H1 (cell line): ENCODE results near the gene NAV2. TPM values are rescaled to one million over a fixed set of nuclear protein-coding genes. Genes with fewer than 3 reads are reported as not detected.

Source experiments
- CTCF ChIA-PET: fragments of 300-600 bp; sonication (Branson Sonifier 250); formaldehyde crosslinking; loops from one replicate; lab custom pipeline; 2021; ENCODE audit not compliant: partially characterized antibody; lab: Charles Lee
- POLR2A ChIA-PET: fragments of 300-600 bp; sonication (Branson Sonifier 250); formaldehyde crosslinking; loops from one replicate; lab custom pipeline; 2021; ENCODE audit warnings: inconsistent platforms; ENCODE audit not compliant: partially characterized antibody; lab: Charles Lee
- DNase-seq, 2 experiments: peaks; one replicate each; pipeline versions ENCODE4 v3.0.0 to v3.0.0-alpha.2; 2010 to 2022; ENCODE audit warnings: low spot score in 2 of 2, low read depth in 1 of 2, mixed read lengths in 1 of 2
- FAIRE-seq: peaks from 2 replicates; lab custom pipeline; 2011; peaks lifted over from hg19 to GRCh38; lab: Jason Lieb, UNC
- H2AFZ ChIP-seq: 2 replicates; pipeline ENCODE4 v1.8.1; 2012; ENCODE audit warnings: low read length, inconsistent platforms
- H2AK5ac ChIP-seq: 2 replicates; pipeline ENCODE4 v1.6.1; 2013; ENCODE audit warnings: low read depth, low read length
- H2BK120ac ChIP-seq: replicated peaks from 2 replicates; pipeline ENCODE3; 2013; ENCODE audit warnings: low read depth, low read length, inconsistent platforms
- H2BK12ac ChIP-seq: 2 replicates; pipeline ENCODE4 v1.6.1; 2013; ENCODE audit warnings: low read depth, low read length
- H2BK15ac ChIP-seq: 2 replicates; pipeline ENCODE4 v1.6.1; 2013; ENCODE audit warnings: low read length
- H2BK20ac ChIP-seq: 2 replicates; pipeline ENCODE4 v1.6.1; 2013; ENCODE audit warnings: low read length
- H2BK5ac ChIP-seq: 2 replicates; pipeline ENCODE4 v1.6.1; 2013; ENCODE audit warnings: low read depth, low read length
- H3K14ac ChIP-seq: 2 replicates; pipeline ENCODE4 v1.6.1; 2013; ENCODE audit warnings: inconsistent platforms; ENCODE audit not compliant: insufficient read length
- H3K18ac ChIP-seq: 2 replicates; pipeline ENCODE4 v1.6.1; 2013; ENCODE audit warnings: low read length; ENCODE audit errors: extremely low read depth
- H3K23ac ChIP-seq: 2 replicates; pipeline ENCODE4 v1.6.1; 2013; ENCODE audit warnings: inconsistent platforms; ENCODE audit not compliant: insufficient read length
- H3K23me2 ChIP-seq: 2 replicates; pipeline ENCODE4 v1.6.1; 2013; ENCODE audit warnings: low read depth, low read length
- H3K27ac ChIP-seq: 2 replicates; pipeline ENCODE4 v1.6.1; 2011; ENCODE audit warnings: low read depth, low read length, inconsistent platforms
- H3K27me3 ChIP-seq, 4 experiments: replicated peaks in 1 of 4; 1 replicate in 1 of 4; 2 replicates in 3 of 4; pipeline versions ENCODE4 v1.6.1 to v1.8.1; 2011 to 2013; ENCODE audit warnings: low read length in 3 of 4, mild to moderate bottlenecking in 3 of 4, inconsistent platforms in 2 of 4, mixed read lengths in 2 of 4, moderate library complexity in 1 of 4; ENCODE audit not compliant: control insufficient read depth in 3 of 4, insufficient read depth in 3 of 4; ENCODE audit errors: extremely low read depth in 1 of 4
- H3K36me3 ChIP-seq, 4 experiments: 2 replicates each; pipeline versions ENCODE4 v1.6.1 to v1.8.1; 2011 to 2013; ENCODE audit warnings: mild to moderate bottlenecking in 4 of 4, low read length in 3 of 4, moderate library complexity in 2 of 4, control low read depth in 1 of 4, inconsistent platforms in 1 of 4; ENCODE audit not compliant: insufficient read depth in 4 of 4, control insufficient read depth in 2 of 4
- H3K4ac ChIP-seq: replicated peaks from 2 replicates; pipeline ENCODE3; 2013; ENCODE audit warnings: low read length, low read depth, mixed read lengths, inconsistent platforms; ENCODE audit not compliant: insufficient read length
- H3K4me1 ChIP-seq, 4 experiments: replicated peaks in 1 of 4; 1 replicate in 1 of 4; 2 replicates in 3 of 4; pipeline versions ENCODE4 v1.6.1 to v1.8.1; 2011 to 2013; ENCODE audit warnings: low read length in 3 of 4, inconsistent platforms in 2 of 4, mixed read lengths in 1 of 4; ENCODE audit not compliant: insufficient read depth in 4 of 4, control insufficient read depth in 3 of 4
- H3K4me2 ChIP-seq, 2 experiments: 2 replicates each; pipeline versions ENCODE4 v1.6.1 to v1.8.1; 2011 to 2013; ENCODE audit warnings: low read depth in 2 of 2, low read length in 2 of 2, control low read depth in 1 of 2, inconsistent platforms in 1 of 2, mild to moderate bottlenecking in 1 of 2; ENCODE audit not compliant: insufficient read depth in 1 of 2
- H3K4me3 ChIP-seq, 4 experiments: fragments of 200-600, 300-600 bp in 1 of 4; sonication (generic), shearing (Covaris generic), sonication (Bioruptor Twin) in 1 of 4; 2 replicates each; pipeline versions ENCODE4 v1.5.1 to v1.8.1; 2011 to 2016; ENCODE audit warnings: low read length in 4 of 4, low read depth in 3 of 4, control low read depth in 2 of 4, inconsistent platforms in 2 of 4, mild to moderate bottlenecking in 2 of 4, mixed read lengths in 1 of 4, moderate library complexity in 1 of 4; ENCODE audit not compliant: insufficient read depth in 2 of 4; ENCODE audit errors: extremely low read depth in 1 of 4
- H3K56ac ChIP-seq: replicated peaks from 2 replicates; pipeline ENCODE3; 2013; ENCODE audit warnings: low read depth, mild to moderate bottlenecking, mixed read lengths, low read length, inconsistent platforms; ENCODE audit not compliant: insufficient read length
- H3K79me1 ChIP-seq: 2 replicates; pipeline ENCODE4 v1.6.1; 2013; ENCODE audit warnings: low read depth, low read length, control low read depth
- H3K79me2 ChIP-seq, 2 experiments: 2 replicates each; pipeline versions ENCODE4 v1.6.1 to v1.8.1; 2012 to 2013; ENCODE audit warnings: low read length in 2 of 2, mild to moderate bottlenecking in 2 of 2, inconsistent platforms in 1 of 2; ENCODE audit not compliant: insufficient read depth in 2 of 2, control insufficient read depth in 1 of 2
- H3K9ac ChIP-seq, 4 experiments: replicated peaks in 1 of 4; 1 replicate in 1 of 4; 2 replicates in 3 of 4; pipeline versions ENCODE4 v1.6.1 to v1.8.1; 2011 to 2013; ENCODE audit warnings: low read depth in 3 of 4, low read length in 3 of 4, control low read depth in 2 of 4, mild to moderate bottlenecking in 2 of 4, moderate library complexity in 2 of 4, inconsistent platforms in 1 of 4; ENCODE audit errors: extremely low read depth in 1 of 4
- H3K9me3 ChIP-seq, 2 experiments: 2 replicates each; pipeline versions ENCODE4 v1.6.1 to v1.8.1; 2012 to 2013; ENCODE audit warnings: mild to moderate bottlenecking in 2 of 2, moderate library complexity in 2 of 2, control low read depth in 1 of 2, inconsistent platforms in 1 of 2, low read depth in 1 of 2, low read length in 1 of 2, mixed read lengths in 1 of 2; ENCODE audit not compliant: insufficient read depth in 2 of 2
- H4K20me1 ChIP-seq, 2 experiments: replicated peaks in 1 of 2; 2 replicates each; pipeline versions ENCODE3 to v1.8.1; 2011 to 2013; ENCODE audit warnings: inconsistent platforms in 2 of 2, low read length in 2 of 2, mild to moderate bottlenecking in 1 of 2; ENCODE audit not compliant: insufficient read depth in 2 of 2, control insufficient read depth in 1 of 2
- H4K5ac ChIP-seq: 2 replicates; pipeline ENCODE4 v1.6.1; 2013; ENCODE audit warnings: low read length, low read depth, mixed read lengths, inconsistent platforms; ENCODE audit not compliant: insufficient read length
- H4K8ac ChIP-seq: 2 replicates; pipeline ENCODE4 v1.8.0; 2013; ENCODE audit warnings: mild to moderate bottlenecking, moderate library complexity, low read length, inconsistent platforms; ENCODE audit not compliant: insufficient read depth; ENCODE audit errors: extremely low read depth
- H4K91ac ChIP-seq: replicated peaks from 2 replicates; pipeline ENCODE3; 2013; ENCODE audit warnings: low read length, mixed read lengths, inconsistent platforms; ENCODE audit not compliant: insufficient read length
- ATF2 ChIP-seq: IDR thresholded peaks from 2 replicates; pipeline ENCODE4 v1.6.1; 2012; ENCODE audit warnings: low read length, inconsistent platforms
- CBX5 ChIP-seq: fragments of 300-800, 300-1000 bp; sonication (generic); IDR thresholded peaks from 2 replicates; pipeline ENCODE4 v1.7.1; 2016; ENCODE audit warnings: antibody characterized with exemption, low read length, low read depth
- CBX8 ChIP-seq: fragments of 300-800, 300-1000 bp; sonication (generic); IDR thresholded peaks from 2 replicates; pipeline ENCODE4 v1.7.1; 2016; ENCODE audit warnings: low read depth, low read length, borderline replicate concordance
- CHD2 ChIP-seq: IDR thresholded peaks from 2 replicates; pipeline ENCODE4 v1.6.1; 2012; ENCODE audit warnings: low read length, improper control_type of control experiment
- CREB1 ChIP-seq: IDR thresholded peaks from 2 replicates; pipeline ENCODE4 v1.6.1; 2012; ENCODE audit warnings: inconsistent platforms
- CTBP2 ChIP-seq: IDR thresholded peaks from 2 replicates; pipeline ENCODE4 v1.7.0; 2011; ENCODE audit warnings: borderline replicate concordance, mild to moderate bottlenecking, moderate library complexity, mixed read lengths, low read length; ENCODE audit not compliant: insufficient read depth, insufficient read length
- GABPA ChIP-seq: IDR thresholded peaks from 2 replicates; pipeline ENCODE4 v1.6.1; 2011; ENCODE audit warnings: mild to moderate bottlenecking, low read length, moderate library complexity, borderline replicate concordance; ENCODE audit not compliant: insufficient read depth
- JUND ChIP-seq: IDR thresholded peaks from 2 replicates; pipeline ENCODE4 v1.6.1; 2011; ENCODE audit warnings: mild to moderate bottlenecking, improper control_type of control experiment, low read length
- MAFK ChIP-seq: IDR thresholded peaks from 2 replicates; pipeline ENCODE4 v1.6.1; 2012; ENCODE audit warnings: low read depth, mild to moderate bottlenecking, improper control_type of control experiment, low read length
- POLR2AphosphoS5 ChIP-seq: IDR thresholded peaks from 2 replicates; pipeline ENCODE4 v1.6.1; 2011; ENCODE audit warnings: low read depth, low read length
- RAD21 ChIP-seq, 2 experiments: IDR thresholded peaks in 1 of 2; conservative IDR thresholded peaks in 1 of 2; 2 replicates each; pipeline ENCODE4 v1.6.1; 2011; ENCODE audit warnings: low read depth in 2 of 2, low read length in 2 of 2, improper control_type of control experiment in 1 of 2, inconsistent platforms in 1 of 2, mild to moderate bottlenecking in 1 of 2, moderate library complexity in 1 of 2
- TAF7 ChIP-seq: optimal IDR thresholded peaks from 2 replicates; pipeline ENCODE3; 2011; ENCODE audit warnings: low read depth, mild to moderate bottlenecking, inconsistent platforms, low read length, moderate library complexity, borderline replicate concordance
- TBP ChIP-seq: IDR thresholded peaks from 2 replicates; pipeline ENCODE4 v1.6.1; 2011; ENCODE audit warnings: low read depth, low read length, improper control_type of control experiment
- WGBS, 2 experiments: shearing (Covaris generic) in 1 of 2; methylation state at CpG; one replicate each; pipeline versions ENCODE4 v1.1.6 to v1.1.7; 2013 to 2015; ENCODE audit warnings: low lambda C conversion rate in 2 of 2, mixed read lengths in 2 of 2, inconsistent platforms in 1 of 2, low coverage in 1 of 2, missing lambda C conversion rate in 1 of 2; ENCODE audit not compliant: insufficient replicate concordance in 2 of 2, insufficient coverage in 1 of 2, insufficient read length in 1 of 2; ENCODE audit errors: extremely low coverage in 1 of 2, missing lambda C conversion rate in 1 of 2; 5-methylcytosine and 5-hydroxymethylcytosine counted together
- polyA plus RNA-seq, 7 experiments: library from polyadenylated mRNA; depleted of rRNA in 3 of 7; stranded (reverse) in 5 of 7; unstranded in 2 of 7; fragments of >200 nt in 5 of 7; fragments of 200-250 nt in 2 of 7; gene quantifications; 1 replicate in 5 of 7; 2 replicates in 1 of 7; 4 replicates in 1 of 7; pipeline versions ENCODE4 v1.2.1 to v1.2.3, GENCODE V29; 2011 to 2013; ENCODE audit warnings: missing spikeins in 2 of 7, mixed read lengths in 2 of 7
- total RNA-seq: library from RNA; stranded (reverse); fragmentation: NEBNext Ultra II Directional; extraction: Animal tissue kit (Norgen Biotek cat#: 25700); gene quantifications from 2 replicates; pipeline ENCODE4 v1.2.1, GENCODE V29; 2021

Gene NAV2
- total and polyA plus RNA-seq, 2 of the 8 experiments (the other 6 are each of a cell fraction or from before 2014, with no cell fraction given), result 35.6 to 73.6 TPM

- Histone ChIP-seq H2BK20ac (no peak overlapping the region), H2AK5ac (no peak overlapping the region), H3K23me2 (no peaks in the 10 kb centered on the region), H3K56ac (no peak overlapping the region), H3K9ac (no peak overlapping the region), H3K18ac (no peak overlapping the region), H2BK5ac (no peak overlapping the region), H3K27me3 (no peaks in the 10 kb centered on the region), H4K8ac (no peak overlapping the region), H3K4ac (no peak overlapping the region), H3K4me3 (no peak overlapping the region), H3K4me2 (no peak overlapping the region), H3K14ac (no peak overlapping the region), H3K9me3 (no peaks in the 10 kb centered on the region), H3K79me2 (no peaks in the 10 kb centered on the region), H2BK12ac (no peak overlapping the region), H3K36me3 (peaks cover 34 to 80% (median 70%) of the 10 kb centered on the region in 4 experiments), H2AFZ (no peak overlapping the region), H4K5ac (no peak overlapping the region), H2BK120ac (no peak overlapping the region), H3K79me1 (no peaks in the 10 kb centered on the region), H3K27ac (no peak overlapping the region), H3K23ac (no peak overlapping the region), H4K91ac (no peak overlapping the region), H2BK15ac (no peak overlapping the region), H4K20me1 (peaks cover 2 to 3% of the 10 kb centered on the region in 2 experiments), H3K4me1 (no peaks in the 10 kb centered on the region)
- ChIA-PET POLR2A (no interaction called here), CTCF (interaction anchor here (0.6 to 4.2 kb wide), 10 partner anchors 17 to 541 kb away, joined by 3 to 13 read pairs (median 4); no protein-coding TSS in a partner anchor)
- FAIRE-seq, result no peak
- no peak for DNase-seq
- 88% methylated on average over 10 of the region's 10 CpGs; no CpG with 5 or more reads in 1 of the 2 experiments for WGBS, 2 experiments
- TF ChIP-seq ATF2 (no peak), CBX5 (no peak), CBX8 (no peak), MAFK (no peak), CHD2 (no peak), GABPA (no peak), CTBP2 (no peak), JUND (no peak), POLR2AphosphoS5 (no peak), CREB1 (no peak), TBP (no peak), TAF7 (no peak), RAD21 (IDR thresholded peaks at IDR 0.05 in 1 of 2, conservative IDR thresholded peaks at IDR 0.05 in 1 of 2; ENCODE audit: low read depth in 2 of 2, low read length in 2 of 2) (no peak)
These were observed 392.8 kb downstream of the NAV2 start for GRCh38 chr11:20105427-20105826.
